Astrocyte (in vitro differentiated cells and primary cell): Measurements from ENCODE around the gene DIDO1. TPM values are rescaled to one million over a fixed set of nuclear protein-coding genes. Genes with fewer than 3 reads are reported as not detected.

Experiments
- DNase-seq: peaks from one replicate; pipeline ENCODE4 v3.0.0-alpha.2; 2010; ENCODE audit warnings: low read depth
- FAIRE-seq: peaks from 2 replicates; lab custom pipeline; 2011; peaks lifted over from hg19 to GRCh38; lab: Jason Lieb, UNC
- H2AFZ ChIP-seq: 2 replicates; pipeline ENCODE4 v1.6.0; 2012; ENCODE audit warnings: low read depth, low read length, inconsistent platforms
- H3K27ac ChIP-seq: 2 replicates; pipeline ENCODE4 v1.5.1; 2011; ENCODE audit warnings: low read depth, low read length, inconsistent platforms
- H3K27me3 ChIP-seq: 2 replicates; pipeline ENCODE4 v1.6.0; 2011; ENCODE audit warnings: low read length, inconsistent platforms; ENCODE audit not compliant: insufficient read depth
- H3K36me3 ChIP-seq: 2 replicates; pipeline ENCODE4 v1.5.1; 2011; ENCODE audit warnings: low read length, inconsistent platforms; ENCODE audit not compliant: insufficient read depth
- H3K4me1 ChIP-seq: 2 replicates; pipeline ENCODE4 v1.5.1; 2011; ENCODE audit warnings: low read length, inconsistent platforms; ENCODE audit not compliant: insufficient read depth
- H3K4me2 ChIP-seq: 2 replicates; pipeline ENCODE4 v1.6.0; 2012; ENCODE audit warnings: low read length, inconsistent platforms
- H3K4me3 ChIP-seq: 2 replicates; pipeline ENCODE4 v1.5.1; 2011; ENCODE audit warnings: low read depth, mild to moderate bottlenecking, low read length, inconsistent platforms; ENCODE audit not compliant: insufficient read depth
- H3K79me2 ChIP-seq: 2 replicates; pipeline ENCODE4 v1.6.0; 2012; ENCODE audit warnings: mild to moderate bottlenecking, low read length, inconsistent platforms; ENCODE audit not compliant: insufficient read depth
- H3K9ac ChIP-seq: 2 replicates; pipeline ENCODE4 v1.6.0; 2012; ENCODE audit warnings: mild to moderate bottlenecking, low read length, inconsistent platforms
- H3K9me3 ChIP-seq: 2 replicates; pipeline ENCODE4 v1.5.1; 2012; ENCODE audit warnings: low read depth, mild to moderate bottlenecking, low read length, inconsistent platforms; ENCODE audit not compliant: insufficient read depth
- H4K20me1 ChIP-seq: 2 replicates; pipeline ENCODE4 v1.6.0; 2012; ENCODE audit warnings: low read length, inconsistent platforms; ENCODE audit not compliant: insufficient read depth
- H3K27ac Mint-ChIP-seq: one replicate; pipeline ENCODE4 v1.8.0; 2021; ENCODE audit warnings: mild to moderate bottlenecking, mixed read lengths; ENCODE audit not compliant: unreplicated experiment
- H3K27me3 Mint-ChIP-seq: one replicate; pipeline ENCODE4 v1.8.0; 2021; ENCODE audit warnings: low read depth, mixed read lengths; ENCODE audit not compliant: unreplicated experiment
- H3K36me3 Mint-ChIP-seq: one replicate; pipeline ENCODE4 v1.8.0; 2021; ENCODE audit warnings: low read depth, mixed read lengths; ENCODE audit not compliant: unreplicated experiment
- H3K4me1 Mint-ChIP-seq: one replicate; pipeline ENCODE4 v1.8.0; 2021; ENCODE audit warnings: low read depth, mixed read lengths; ENCODE audit not compliant: unreplicated experiment
- H3K4me3 Mint-ChIP-seq: one replicate; pipeline ENCODE4 v1.8.0; 2021; ENCODE audit warnings: mild to moderate bottlenecking, moderate library complexity, mixed read lengths; ENCODE audit not compliant: unreplicated experiment
- H3K9me3 Mint-ChIP-seq: one replicate; pipeline ENCODE4 v1.8.0; 2021; ENCODE audit warnings: mild to moderate bottlenecking, mixed read lengths; ENCODE audit not compliant: unreplicated experiment
- EZH2 ChIP-seq: IDR thresholded peaks from 2 replicates; pipeline ENCODE4 v1.6.1; 2012; ENCODE audit warnings: mild to moderate bottlenecking, low read length, inconsistent platforms; ENCODE audit not compliant: insufficient read depth
- total RNA-seq: library from RNA; stranded (reverse); gene quantifications from 2 replicates; pipeline ENCODE4 v1.2.1, GENCODE V29; 2021
- TF ChIP-seq, protein P1 (sequence below): IDR thresholded peaks from 2 replicates; pipeline ENCODE4 v1.5.1; 2011; ENCODE audit warnings: low read depth, mild to moderate bottlenecking, inconsistent platforms, low read length, moderate library complexity; ENCODE audit not compliant: insufficient read depth

DIDO1 gene
- total RNA-seq, 1 donor from 2014 or later, result 39.0 TPM

GRCh38 chr20:62958388-62959100 lies 32.2 kb upstream of the DIDO1 start:
- Mint-ChIP-seq H3K27me3 (peaks cover 5% of the 10 kb centered on the region), H3K4me3 (no peak overlapping the region), H3K9me3 (no peaks in the 10 kb centered on the region), H3K4me1 (peaks cover 5% of the 10 kb centered on the region), H3K36me3 (peaks cover 4% of the 10 kb centered on the region), H3K27ac (no peak overlapping the region)
- Histone ChIP-seq H3K4me2 (no peak overlapping the region), H3K9ac (no peak overlapping the region), H2AFZ (no peak overlapping the region), H3K27ac (no peak overlapping the region), H3K79me2 (no peaks in the 10 kb centered on the region), H4K20me1 (no peaks in the 10 kb centered on the region), H3K4me1 (peaks cover 3% of the 10 kb centered on the region), H3K27me3 (no peaks in the 10 kb centered on the region), H3K9me3 (no peaks in the 10 kb centered on the region), H3K4me3 (no peak overlapping the region), H3K36me3 (no peaks in the 10 kb centered on the region)
- FAIRE-seq (no peak), DNase-seq (no peak)
- TF ChIP-seq, protein P1, sequence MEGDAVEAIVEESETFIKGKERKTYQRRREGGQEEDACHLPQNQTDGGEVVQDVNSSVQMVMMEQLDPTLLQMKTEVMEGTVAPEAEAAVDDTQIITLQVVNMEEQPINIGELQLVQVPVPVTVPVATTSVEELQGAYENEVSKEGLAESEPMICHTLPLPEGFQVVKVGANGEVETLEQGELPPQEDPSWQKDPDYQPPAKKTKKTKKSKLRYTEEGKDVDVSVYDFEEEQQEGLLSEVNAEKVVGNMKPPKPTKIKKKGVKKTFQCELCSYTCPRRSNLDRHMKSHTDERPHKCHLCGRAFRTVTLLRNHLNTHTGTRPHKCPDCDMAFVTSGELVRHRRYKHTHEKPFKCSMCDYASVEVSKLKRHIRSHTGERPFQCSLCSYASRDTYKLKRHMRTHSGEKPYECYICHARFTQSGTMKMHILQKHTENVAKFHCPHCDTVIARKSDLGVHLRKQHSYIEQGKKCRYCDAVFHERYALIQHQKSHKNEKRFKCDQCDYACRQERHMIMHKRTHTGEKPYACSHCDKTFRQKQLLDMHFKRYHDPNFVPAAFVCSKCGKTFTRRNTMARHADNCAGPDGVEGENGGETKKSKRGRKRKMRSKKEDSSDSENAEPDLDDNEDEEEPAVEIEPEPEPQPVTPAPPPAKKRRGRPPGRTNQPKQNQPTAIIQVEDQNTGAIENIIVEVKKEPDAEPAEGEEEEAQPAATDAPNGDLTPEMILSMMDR, result no peak
- TF ChIP-seq EZH2, result no peak

DNA sequence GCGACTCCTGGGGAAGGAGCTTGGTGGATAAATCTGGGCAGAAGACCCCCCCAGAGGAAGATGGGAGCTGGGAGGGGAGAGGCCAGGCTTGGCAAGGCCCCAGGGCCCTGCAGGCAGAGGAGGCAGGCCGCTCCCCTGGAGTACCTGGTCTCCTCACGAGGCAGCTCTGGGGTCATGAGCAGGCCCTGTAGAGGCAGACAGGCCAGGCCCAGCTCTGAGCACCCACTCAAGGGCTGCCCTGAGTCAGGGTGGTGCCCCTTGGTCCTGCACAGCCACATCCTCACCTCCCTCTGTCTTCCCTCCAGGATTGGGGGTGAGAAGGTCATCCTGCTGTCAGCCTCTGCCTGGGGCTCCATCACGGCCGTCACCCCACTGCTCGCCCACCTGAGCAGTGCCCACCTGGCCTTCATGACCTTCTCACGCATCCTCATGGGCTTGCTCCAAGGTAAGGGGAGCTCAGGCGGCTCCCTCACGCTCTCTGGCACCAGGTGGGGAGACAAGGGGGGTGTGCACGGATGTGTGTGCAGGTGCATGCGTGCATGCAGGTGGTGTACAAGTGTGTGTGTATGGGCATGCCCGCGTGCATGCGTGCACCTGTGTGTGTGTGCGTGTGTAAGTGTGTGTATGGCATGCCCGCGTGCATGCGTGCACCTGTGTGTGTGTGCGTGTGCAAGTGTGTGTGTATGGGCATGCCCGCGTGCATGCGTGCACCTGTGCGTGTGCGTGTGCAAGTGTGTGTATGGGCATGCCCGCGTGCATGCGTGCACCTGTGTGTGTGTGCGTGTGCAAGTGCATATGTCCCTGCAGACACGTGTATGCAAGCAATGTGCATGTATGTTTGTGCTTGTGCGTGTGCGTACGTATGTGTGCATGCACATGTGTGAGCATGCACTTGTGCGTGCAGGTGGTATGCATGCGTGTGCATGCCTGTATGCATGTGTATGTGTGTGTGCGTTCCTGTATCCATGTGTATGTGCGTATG lies 31.1 kb upstream of the DIDO1 start:
- Histone ChIP-seq H3K4me1 (peaks cover 7% of the 10 kb centered on the region), H3K27me3 (no peaks in the 10 kb centered on the region), H3K9ac (no peak overlapping the region), H3K4me3 (no peak overlapping the region), H3K36me3 (no peaks in the 10 kb centered on the region), H3K27ac (no peak overlapping the region), H3K9me3 (no peaks in the 10 kb centered on the region), H4K20me1 (no peaks in the 10 kb centered on the region), H3K4me2 (no peak overlapping the region), H3K79me2 (no peaks in the 10 kb centered on the region), H2AFZ (no peak overlapping the region)
- DNase-seq (no peak), FAIRE-seq (no peak)
- H3K27me3 Mint-ChIP-seq, result peaks cover 5% of the 10 kb centered on the region
- H3K36me3 Mint-ChIP-seq, result peaks cover 4% of the 10 kb centered on the region
- no peak overlapping the region for H3K27ac Mint-ChIP-seq
- no peak overlapping the region for H3K4me3 Mint-ChIP-seq
- TF ChIP-seq EZH2, result no peak
- TF ChIP-seq, protein P1, result no peak
- no peaks in the 10 kb centered on the region for H3K9me3 Mint-ChIP-seq
- H3K4me1 Mint-ChIP-seq, result peaks cover 5% of the 10 kb centered on the region
